Stimulated activated CD8-positive, alpha-beta memory T cell treated with anti-CD3 and anti-CD28 coated beads, Interleukin-4, amount 100 ng/mL, for 48 hours (primary cell): ENCODE measurements around the gene ARAF.
A peak's percentile ranks its signal among the peaks of the same experiment; 100 is the strongest.
"Not testable (repeated sequence)": the region's sequence is repeated elsewhere in the genome, so short reads cannot be mapped to it uniquely, and the experiment has no call there.

Source experiments
- DNase-seq: peaks from one replicate; pipeline ENCODE4 v3.0.0-alpha.2; 2020

ARAF gene

GRCh38 chrX:47587091-47587891 lies 26.3 kb downstream of the ARAF start:
- no peak for DNase-seq

- no peak for DNase-seq
These were observed 27.1 kb downstream of the ARAF start for GRCh38 chrX:47587906-47588735.

- no peak for DNase-seq
These were observed 30.0 kb downstream of the ARAF start for GRCh38 chrX:47590984-47591383.

- no peak for DNase-seq
These were observed 32.5 kb downstream of the ARAF start for GRCh38 chrX:47593522-47593921.

GRCh38 chrX:47595716-47596251 lies 34.8 kb downstream of the ARAF start:
- no peak for DNase-seq

GRCh38 chrX:47596256-47596655 lies 35.3 kb downstream of the ARAF start:
- no peak for DNase-seq

GRCh38 chrX:47597222-47597621 lies 36.2 kb downstream of the ARAF start:
- DNase-seq, result no peak

- not testable (repeated sequence) for DNase-seq
These were observed 42.1 kb downstream of the ARAF start for GRCh38 chrX:47603125-47603524.

- no peak for DNase-seq
These were observed 44.0 kb downstream of the ARAF start for GRCh38 chrX:47605024-47605423.

- no peak for DNase-seq
These were observed 46.1 kb downstream of the ARAF start for GRCh38 chrX:47607091-47607490.

GRCh38 chrX:47608130-47608810 lies 47.3 kb downstream of the ARAF start:
- DNase-seq, result no peak

GRCh38 chrX:47610511-47610910 lies 49.5 kb downstream of the ARAF start:
- no peak for DNase-seq

GRCh38 chrX:47611489-47611888 lies 50.5 kb downstream of the ARAF start:
- no peak for DNase-seq

GRCh38 chrX:47611926-47612325 lies 50.9 kb downstream of the ARAF start:
- no peak for DNase-seq

- DNase-seq, result no peak
These were observed 51.4 kb downstream of the ARAF start for GRCh38 chrX:47612418-47612817.

- DNase-seq, result no peak
These were observed 52.1 kb downstream of the ARAF start for GRCh38 chrX:47613082-47613481.

GRCh38 chrX:47614618-47615017 lies 53.6 kb downstream of the ARAF start:
- DNase-seq, result no peak

- DNase-seq, result no peak
These were observed 58.0 kb downstream of the ARAF start for GRCh38 chrX:47618923-47619485.

- DNase-seq, result peak; percentile 85
These were observed 58.7 kb downstream of the ARAF start, which contains the start of gene SYN1 for GRCh38 chrX:47619486-47620302. Gene SYN1 (minus strand): TSS chrX:47619857. CDS start chrX:47619728, 129 bp downstream.

- DNase-seq, result no peak
These were observed 59.3 kb downstream of the ARAF start for GRCh38 chrX:47620303-47620685.
